Measurements from ENCODE around the gene RNF220. TPM values are rescaled to one million over a fixed set of nuclear protein-coding genes. Genes with fewer than 3 reads are reported as not detected.

Gene RNF220
- total and polyA plus RNA-seq, 7 experiments from 2014 or later: 83.1 to 127 (median 95.9) TPM

GRCh38 chr1:44406737-44407429 is 1.8 kb downstream of the RNF220 start:
- POLR2A ChIA-PET: no interaction called here
- H3K36me3 Mint-ChIP-seq: no peaks in the 10 kb centered on the region
- ATAC-seq (peak; percentile 40), DNase-seq (peak in 3 of 9 donors; percentile 27 to 36 (median 30))
- Histone ChIP-seq H3K4me3 (ENCODE audit: low read length) (no peak overlapping the region), H3K27me3 (ENCODE audit: control insufficient read depth in 2 of 2, insufficient read depth in 2 of 2, low read length in 2 of 2) (peaks cover 25 to 56% of the 10 kb centered on the region in 2 donors), H3K36me3 (ENCODE audit: control insufficient read depth in 2 of 3, insufficient read depth in 3 of 3, low read length in 3 of 3) (no peaks in the 10 kb centered on the region), H3K9me3 (ENCODE audit: control insufficient read depth in 2 of 3, low read length in 3 of 3) (no peaks in the 10 kb centered on the region), H3K27ac (ENCODE audit: low read depth, low read length) (no peak overlapping the region), H3K4me1 (ENCODE audit: control insufficient read depth in 2 of 2, insufficient read depth in 2 of 2, low read length in 2 of 2) (peaks cover 10 to 33% of the 10 kb centered on the region in 2 donors)
- H3K27me3 Mint-ChIP-seq: peaks cover 26 to 51% (median 37%) of the 10 kb centered on the region in 5 donors
- CTCF ChIA-PET: interaction anchor here (0.6 kb wide), 1 partner anchor 12 kb away, joined by 3 read pairs; no protein-coding TSS in a partner anchor
- peaks cover 0 to 6% (median 0%) of the 10 kb centered on the region in 11 donors for H3K9me3 Mint-ChIP-seq
- H3K4me1 Mint-ChIP-seq: peaks cover 17 to 38% (median 29%) of the 10 kb centered on the region in 7 donors
- intact Hi-C loops (cut with micrococcal nuclease): no loop called here
- peak overlapping the region in 1 of 9 donors; percentile 30 for H3K27ac Mint-ChIP-seq
- peak overlapping the region; percentile 13 to 95 (median 59) for H3K4me3 Mint-ChIP-seq

DNA sequence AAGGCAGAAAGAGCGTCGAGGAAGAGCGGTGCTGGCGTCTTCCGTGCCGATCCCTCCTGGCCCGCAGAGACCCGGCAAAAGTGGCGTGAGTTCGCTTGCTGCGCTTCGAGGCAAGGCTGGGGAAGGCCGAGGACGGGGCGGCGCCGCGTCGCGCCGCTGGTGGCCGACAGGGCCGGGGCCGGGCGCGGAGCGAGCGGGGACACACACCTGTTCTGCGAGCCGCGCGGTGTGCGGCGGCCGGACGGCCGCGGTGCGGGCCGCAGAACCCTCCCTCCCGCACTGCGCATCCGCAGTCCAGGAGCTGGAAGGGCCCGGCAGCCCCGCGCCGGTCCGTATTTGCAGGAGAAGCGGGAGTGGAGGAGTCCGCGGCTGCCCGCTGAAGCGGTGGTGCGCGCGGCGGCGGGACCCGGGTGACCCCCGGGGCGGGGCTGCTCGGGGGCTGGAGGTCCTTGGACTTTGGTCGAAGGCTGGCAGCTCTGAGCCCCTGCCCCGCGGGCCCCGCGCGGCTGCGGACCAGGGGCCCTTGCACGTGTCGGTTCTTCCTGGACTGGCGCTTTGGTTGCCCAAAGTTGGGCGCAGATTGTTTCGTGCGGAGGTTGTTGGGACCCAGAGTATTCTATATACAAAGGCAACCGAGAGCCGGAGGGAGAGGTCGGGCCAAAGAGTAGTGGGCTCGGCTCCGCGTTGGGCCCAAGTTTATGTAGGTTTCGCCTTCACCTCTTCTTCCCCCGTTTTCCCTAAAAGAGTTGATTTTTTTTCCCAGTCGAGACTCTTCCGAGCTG is 2.6 kb downstream of the RNF220 start:
- ChIA-PET POLR2A (interaction anchor here (0.6 kb wide), 1 partner anchor 23 kb away, joined by 3 read pairs; no protein-coding TSS in a partner anchor), CTCF (no interaction called here)

GRCh38 chr1:44408212-44408582 is 3.1 kb downstream of the RNF220 start:
- no peaks in the 10 kb centered on the region for H3K36me3 Mint-ChIP-seq
- CTCF ChIA-PET: no interaction called here
- no peak overlapping the region for H3K27ac ChIP-seq (ENCODE audit: low read depth, low read length)

More for the DNA sequence above, 2.6 kb downstream of the RNF220 start:
- Histone ChIP-seq H3K27me3 (ENCODE audit: control insufficient read depth in 2 of 2, insufficient read depth in 2 of 2, low read length in 2 of 2) (peaks cover 29 to 56% of the 10 kb centered on the region in 2 donors), H3K4me1 (ENCODE audit: control insufficient read depth in 2 of 2, insufficient read depth in 2 of 2, low read length in 2 of 2) (peaks cover 10 to 33% of the 10 kb centered on the region in 2 donors), H3K27ac (ENCODE audit: low read depth, low read length) (no peak overlapping the region), H3K9me3 (ENCODE audit: control insufficient read depth in 2 of 3, low read length in 3 of 3) (no peaks in the 10 kb centered on the region), H3K36me3 (ENCODE audit: control insufficient read depth in 2 of 3, insufficient read depth in 3 of 3, low read length in 3 of 3) (no peaks in the 10 kb centered on the region), H3K4me3 (ENCODE audit: low read length) (no peak overlapping the region)
- H3K27me3 Mint-ChIP-seq: peaks cover 19 to 44% (median 30%) of the 10 kb centered on the region in 5 donors
- H3K27ac Mint-ChIP-seq: peak overlapping the region in 1 of 9 donors; percentile 29
- ATAC-seq (no peak), DNase-seq (peak in 2 of 9 donors; percentile 16 to 30)
- H3K4me3 Mint-ChIP-seq: peak overlapping the region; percentile 23 to 95 (median 72)
- H3K36me3 Mint-ChIP-seq: no peaks in the 10 kb centered on the region
- peaks cover 0 to 6% (median 0%) of the 10 kb centered on the region in 11 donors for H3K9me3 Mint-ChIP-seq
- intact Hi-C loops (cut with micrococcal nuclease): no loop called here
- peaks cover 17 to 38% (median 29%) of the 10 kb centered on the region in 7 donors for H3K4me1 Mint-ChIP-seq

GRCh38 chr1:44408632-44409602 is 3.9 kb downstream of the RNF220 start:
- H3K36me3 ChIP-seq (ENCODE audit: control insufficient read depth in 2 of 3, insufficient read depth in 3 of 3, low read length in 3 of 3): no peaks in the 10 kb centered on the region
- Mint-ChIP-seq H3K27me3 (peaks cover 12 to 32% (median 22%) of the 10 kb centered on the region in 5 donors), H3K9me3 (peaks cover 0 to 6% (median 0%) of the 10 kb centered on the region in 11 donors), H3K4me1 (peaks cover 17 to 38% (median 29%) of the 10 kb centered on the region in 7 donors), H3K36me3 (no peaks in the 10 kb centered on the region), H3K27ac (peak overlapping the region in 2 of 9 donors; percentile 20 to 75), H3K4me3 (peak overlapping the region; percentile 44 to 83 (median 68))
- H3K4me1 ChIP-seq (ENCODE audit: control insufficient read depth in 2 of 2, insufficient read depth in 2 of 2, low read length in 2 of 2): peaks cover 10 to 33% of the 10 kb centered on the region in 2 donors
- no peaks in the 10 kb centered on the region for H3K9me3 ChIP-seq (ENCODE audit: control insufficient read depth in 2 of 3, low read length in 3 of 3)
- peak in 3 of 9 donors; percentile 10 to 29 (median 14) for DNase-seq
- no peak for ATAC-seq
- CTCF ChIA-PET: no interaction called here
- peaks cover 29 to 62% of the 10 kb centered on the region in 2 donors for H3K27me3 ChIP-seq (ENCODE audit: control insufficient read depth in 2 of 2, insufficient read depth in 2 of 2, low read length in 2 of 2)
- intact Hi-C loops (cut with micrococcal nuclease): no loop called here
- H3K4me3 ChIP-seq (ENCODE audit: low read length): no peak overlapping the region
- POLR2A ChIA-PET: no interaction called here
- no peak overlapping the region for H3K27ac ChIP-seq (ENCODE audit: low read depth, low read length)

More at GRCh38 chr1:44408212-44408582, 3.1 kb downstream of the RNF220 start:
- H3K36me3 ChIP-seq (ENCODE audit: control insufficient read depth in 2 of 3, insufficient read depth in 3 of 3, low read length in 3 of 3): no peaks in the 10 kb centered on the region
- peak in 1 of 9 donors; percentile 5 for DNase-seq
- peaks cover 17 to 38% (median 29%) of the 10 kb centered on the region in 7 donors for H3K4me1 Mint-ChIP-seq
- H3K4me3 Mint-ChIP-seq: peak overlapping the region; percentile 23 to 83 (median 66)
- H3K9me3 ChIP-seq (ENCODE audit: control insufficient read depth in 2 of 3, low read length in 3 of 3): no peaks in the 10 kb centered on the region
- POLR2A ChIA-PET: interaction anchor here (0.6 kb wide), 1 partner anchor 24 kb away, joined by 3 read pairs; no protein-coding TSS in a partner anchor
- peaks cover 29 to 59% of the 10 kb centered on the region in 2 donors for H3K27me3 ChIP-seq (ENCODE audit: control insufficient read depth in 2 of 2, insufficient read depth in 2 of 2, low read length in 2 of 2)
- H3K4me3 ChIP-seq (ENCODE audit: low read length): no peak overlapping the region
- peaks cover 10 to 33% of the 10 kb centered on the region in 2 donors for H3K4me1 ChIP-seq (ENCODE audit: control insufficient read depth in 2 of 2, insufficient read depth in 2 of 2, low read length in 2 of 2)
- H3K9me3 Mint-ChIP-seq: peaks cover 0 to 6% (median 0%) of the 10 kb centered on the region in 11 donors
- intact Hi-C loops (cut with micrococcal nuclease): no loop called here
- peaks cover 13 to 38% (median 24%) of the 10 kb centered on the region in 5 donors for H3K27me3 Mint-ChIP-seq
- ATAC-seq: no peak
- H3K27ac Mint-ChIP-seq: peak overlapping the region in 1 of 9 donors; percentile 29

DNA sequence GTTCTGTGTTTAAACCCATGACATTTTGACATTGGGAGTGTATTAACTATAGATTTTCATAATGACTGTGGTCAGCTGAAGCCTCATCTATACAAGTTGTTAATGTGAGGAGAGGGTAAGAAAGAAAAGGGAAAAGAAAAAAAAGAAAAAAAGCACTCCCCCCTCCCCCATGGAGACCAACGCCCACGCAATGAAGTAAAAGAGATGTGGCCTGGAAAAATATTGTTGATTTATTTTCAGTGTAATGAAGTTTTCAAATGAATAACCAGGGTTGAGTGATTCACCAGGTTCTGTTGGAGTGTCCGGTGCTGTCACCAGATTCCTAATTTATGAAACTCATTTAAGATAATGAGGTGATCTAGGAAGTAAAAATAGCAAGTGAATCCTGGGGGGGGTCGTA is 4.7 kb downstream of the RNF220 start:
- ATAC-seq: no peak
- intact Hi-C loops (cut with micrococcal nuclease): no loop called here
- CTCF ChIA-PET: no interaction called here
- H3K4me3 ChIP-seq (ENCODE audit: low read length): no peak overlapping the region
- H3K4me1 ChIP-seq (ENCODE audit: control insufficient read depth in 2 of 2, insufficient read depth in 2 of 2, low read length in 2 of 2): peaks cover 10 to 32% of the 10 kb centered on the region in 2 donors
- no peak for DNase-seq
- Mint-ChIP-seq H3K27me3 (peaks cover 10 to 25% (median 17%) of the 10 kb centered on the region in 5 donors), H3K9me3 (peaks cover 0 to 6% (median 0%) of the 10 kb centered on the region in 11 donors), H3K36me3 (no peaks in the 10 kb centered on the region), H3K4me3 (no peak overlapping the region), H3K27ac (no peak overlapping the region), H3K4me1 (peaks cover 17 to 37% (median 29%) of the 10 kb centered on the region in 7 donors)
- no peaks in the 10 kb centered on the region for H3K9me3 ChIP-seq (ENCODE audit: control insufficient read depth in 2 of 3, low read length in 3 of 3)
- peaks cover 29 to 56% of the 10 kb centered on the region in 2 donors for H3K27me3 ChIP-seq (ENCODE audit: control insufficient read depth in 2 of 2, insufficient read depth in 2 of 2, low read length in 2 of 2)
- no peak overlapping the region for H3K27ac ChIP-seq (ENCODE audit: low read depth, low read length)
- POLR2A ChIA-PET: no interaction called here
- no peaks in the 10 kb centered on the region for H3K36me3 ChIP-seq (ENCODE audit: control insufficient read depth in 2 of 3, insufficient read depth in 3 of 3, low read length in 3 of 3)

DNA sequence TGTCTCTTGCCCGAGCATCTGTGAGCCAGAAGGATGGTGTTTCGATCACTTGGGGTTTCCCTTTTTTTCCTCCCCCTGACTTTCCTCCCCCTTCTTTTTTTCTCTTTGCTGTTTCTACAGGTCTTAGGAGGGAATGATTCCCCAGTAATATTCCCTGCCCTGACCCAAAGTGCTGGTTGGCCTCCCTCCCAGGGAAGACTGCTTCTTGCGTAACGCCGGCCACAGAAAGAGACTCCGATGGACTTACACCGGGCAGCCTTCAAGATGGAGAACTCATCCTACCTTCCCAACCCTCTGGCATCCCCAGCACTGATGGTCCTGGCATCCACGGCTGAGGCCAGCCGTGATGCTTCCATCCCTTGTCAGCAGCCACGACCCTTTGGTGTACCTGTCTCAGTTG is 6.8 kb downstream of the RNF220 start:
- DNase-seq (no peak), ATAC-seq (no peak)
- no peak overlapping the region for H3K4me3 Mint-ChIP-seq
- intact Hi-C loops (cut with micrococcal nuclease): no loop called here
- no peak overlapping the region for H3K27ac Mint-ChIP-seq
- H3K27me3 ChIP-seq (ENCODE audit: control insufficient read depth in 2 of 2, insufficient read depth in 2 of 2, low read length in 2 of 2): peaks cover 29 to 49% of the 10 kb centered on the region in 2 donors
- no peak overlapping the region for H3K27ac ChIP-seq (ENCODE audit: low read depth, low read length)
- H3K27me3 Mint-ChIP-seq: peaks cover 0 to 19% (median 0%) of the 10 kb centered on the region in 5 donors
- no peaks in the 10 kb centered on the region for H3K9me3 ChIP-seq (ENCODE audit: control insufficient read depth in 2 of 3, low read length in 3 of 3)
- ChIA-PET CTCF (no interaction called here), POLR2A (no interaction called here)
- no peaks in the 10 kb centered on the region for H3K36me3 Mint-ChIP-seq
- peaks cover 7 to 18% of the 10 kb centered on the region in 2 donors for H3K4me1 ChIP-seq (ENCODE audit: control insufficient read depth in 2 of 2, insufficient read depth in 2 of 2, low read length in 2 of 2)
- no peaks in the 10 kb centered on the region for H3K36me3 ChIP-seq (ENCODE audit: control insufficient read depth in 2 of 3, insufficient read depth in 3 of 3, low read length in 3 of 3)
- H3K9me3 Mint-ChIP-seq: peaks cover 0 to 6% (median 0%) of the 10 kb centered on the region in 11 donors
- H3K4me1 Mint-ChIP-seq: peaks cover 10 to 19% (median 18%) of the 10 kb centered on the region in 7 donors
- H3K4me3 ChIP-seq (ENCODE audit: low read length): no peak overlapping the region

All from naive thymus-derived CD4-positive, alpha-beta T cell (primary cell).